HG03575 (cell line): ENCODE data around the gene CISTR.

Experiments
- ATAC-seq: cut with Tn5 transposase; IDR thresholded peaks from one replicate; pipeline ENCODE4 v1.9.1; 2021; ENCODE audit not compliant: unreplicated experiment, insufficient number of reproducible peaks, low FRiP score; ENCODE audit errors: extremely low read depth

The CISTR gene

GRCh38 chr12:53698948-53699677 is 52.7 kb downstream of the CISTR start:
- no peak for ATAC-seq

- no peak for ATAC-seq
Measured at GRCh38 chr12:53696655-53697331, 55.0 kb downstream of the CISTR start.
